HCEC 1CT (cell line): Measurements from ENCODE around the gene RASGEF1C.
A peak's percentile ranks its signal among the peaks of the same experiment; 100 is the strongest.
"Not testable (repeated sequence)": the region's sequence is repeated elsewhere in the genome, so short reads cannot be mapped to it uniquely, and the experiment has no call there.

Experiments
- DNase-seq: peaks from one replicate; pipeline ENCODE4 v3.0.0-alpha.2; 2017

Gene RASGEF1C

DNA sequence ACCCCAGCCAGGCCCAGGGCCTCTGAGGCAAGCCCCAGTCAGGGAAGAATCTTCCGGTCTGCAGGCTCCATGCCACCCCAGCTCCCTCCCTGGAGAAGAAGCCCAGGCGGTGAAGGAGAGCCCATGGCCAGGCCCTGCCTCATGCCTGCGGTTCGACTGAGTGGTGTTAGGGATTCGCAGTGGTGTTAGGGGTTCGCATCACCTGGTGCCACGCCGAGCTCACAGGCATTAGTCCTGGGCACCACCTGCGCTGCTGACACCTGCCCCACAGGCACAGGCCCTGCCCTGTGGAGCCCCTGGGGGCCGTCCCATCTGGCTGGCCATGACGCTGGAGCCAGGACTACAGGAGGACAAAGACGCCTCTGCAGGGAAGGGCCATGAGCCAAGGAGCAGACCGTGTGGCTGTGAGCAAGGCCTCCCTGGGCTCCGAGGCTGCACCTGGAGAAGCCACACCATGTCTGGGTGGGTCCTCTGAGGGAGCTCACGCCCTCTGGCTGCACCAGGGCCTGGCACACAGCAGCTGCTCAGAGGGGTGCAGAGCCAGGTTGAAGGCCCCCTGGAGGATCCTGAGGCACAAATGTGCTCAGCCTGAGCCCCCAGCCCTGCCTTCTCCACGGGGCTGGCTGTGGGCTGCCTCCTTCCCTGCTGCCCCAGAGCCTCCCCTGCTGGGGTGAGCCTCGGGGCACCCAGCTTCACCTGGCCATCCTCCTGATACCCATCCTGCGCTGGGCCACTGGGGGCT, 109.8 kb downstream of the RASGEF1C start:
- no peak for DNase-seq

DNA sequence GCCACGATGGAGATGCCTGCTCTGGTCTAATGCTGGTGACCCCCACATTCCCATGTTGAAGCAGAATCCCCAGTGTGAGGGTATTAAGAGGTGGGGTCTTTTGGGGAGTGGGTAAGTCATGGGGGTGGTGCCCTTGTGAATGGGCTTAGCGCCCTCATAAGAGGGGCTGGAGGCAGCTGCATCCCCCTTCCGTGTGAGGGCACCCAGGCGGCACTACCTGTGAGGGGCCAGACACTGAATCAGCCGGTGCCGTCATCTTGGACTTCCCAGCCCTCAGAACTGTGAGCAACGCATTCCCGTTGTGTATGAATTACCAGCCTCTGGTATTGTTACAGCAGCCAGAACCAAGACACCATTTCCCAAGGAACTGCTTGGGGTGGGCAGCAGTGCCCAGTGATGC, 110.5 kb downstream of the RASGEF1C start:
- no peak for DNase-seq

DNA sequence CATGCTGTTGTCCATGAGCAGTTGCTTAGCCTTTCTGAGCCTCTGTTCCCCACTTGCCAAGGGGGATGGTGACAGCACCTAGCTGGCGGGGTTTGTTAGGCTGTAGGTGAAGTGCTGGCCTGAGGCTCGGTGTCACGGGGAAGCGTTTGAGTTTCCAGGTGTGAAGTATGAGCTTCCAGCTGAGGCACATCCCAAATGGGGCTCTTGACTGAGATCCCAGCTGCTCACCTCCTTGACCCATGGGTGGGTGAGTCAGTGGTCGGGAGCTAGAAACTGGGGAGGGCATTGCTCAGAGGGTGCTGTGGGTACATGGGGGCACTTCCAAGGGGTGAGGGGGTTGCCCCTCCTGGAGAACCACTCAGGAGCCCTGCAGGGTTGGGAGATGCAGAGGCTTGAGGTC, 111.1 kb downstream of the RASGEF1C start:
- no peak for DNase-seq

DNA sequence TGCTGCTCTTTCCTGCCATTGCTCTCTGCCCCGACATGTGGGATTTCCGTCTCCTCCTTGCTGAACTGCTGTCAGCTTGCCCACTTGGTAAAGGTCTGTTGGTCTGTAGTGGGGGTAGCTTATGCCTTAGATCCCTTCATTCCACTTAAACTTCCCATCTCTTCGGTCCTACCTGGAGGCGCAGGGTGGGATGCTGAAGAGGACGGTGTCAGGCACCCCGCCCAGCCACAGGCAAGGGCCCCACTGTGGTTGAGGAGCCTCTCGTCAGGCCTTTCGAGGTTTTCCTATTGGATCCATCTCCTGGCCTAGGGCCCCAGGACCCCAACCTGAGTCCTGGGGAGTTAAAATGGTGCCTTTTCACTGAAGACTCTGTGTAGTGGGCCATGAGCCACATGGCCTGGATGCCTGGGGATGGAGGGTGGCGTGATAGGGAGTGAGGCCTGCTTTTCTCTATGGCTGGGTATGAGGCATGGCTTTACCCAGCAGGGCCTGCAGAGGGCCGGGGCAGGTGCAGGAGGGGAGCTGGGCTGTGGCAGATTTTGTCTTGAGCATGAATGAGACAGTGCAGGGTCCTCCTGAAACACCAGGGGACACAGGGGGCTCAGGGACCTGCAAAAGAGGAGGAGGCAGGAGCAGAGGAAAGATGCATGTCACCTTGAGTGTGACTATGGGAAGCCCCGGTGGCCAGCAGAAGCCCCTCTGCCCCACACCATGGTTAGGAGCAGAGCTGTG, 111.7 kb downstream of the RASGEF1C start:
- no peak for DNase-seq

DNA sequence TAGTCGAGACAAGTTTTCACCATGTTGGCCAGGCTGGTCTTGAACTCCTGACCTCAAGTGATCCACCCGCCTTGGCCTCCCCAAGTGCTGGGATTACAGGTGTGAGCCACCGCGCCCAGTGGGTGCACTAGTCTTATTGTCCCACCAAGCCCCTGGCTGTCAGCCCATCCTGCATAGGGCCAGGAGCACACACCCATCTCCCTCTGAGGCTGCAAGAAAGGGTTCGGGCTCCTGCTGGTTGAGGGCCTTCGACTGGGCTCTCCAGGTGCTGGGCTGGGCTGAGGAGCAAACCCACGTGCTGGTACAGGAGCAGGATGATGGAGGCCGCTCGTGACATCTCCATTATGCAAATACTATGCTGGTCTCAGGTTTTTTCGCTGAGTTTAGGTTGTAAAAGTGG, 112.4 kb downstream of the RASGEF1C start:
- no peak for DNase-seq

DNA sequence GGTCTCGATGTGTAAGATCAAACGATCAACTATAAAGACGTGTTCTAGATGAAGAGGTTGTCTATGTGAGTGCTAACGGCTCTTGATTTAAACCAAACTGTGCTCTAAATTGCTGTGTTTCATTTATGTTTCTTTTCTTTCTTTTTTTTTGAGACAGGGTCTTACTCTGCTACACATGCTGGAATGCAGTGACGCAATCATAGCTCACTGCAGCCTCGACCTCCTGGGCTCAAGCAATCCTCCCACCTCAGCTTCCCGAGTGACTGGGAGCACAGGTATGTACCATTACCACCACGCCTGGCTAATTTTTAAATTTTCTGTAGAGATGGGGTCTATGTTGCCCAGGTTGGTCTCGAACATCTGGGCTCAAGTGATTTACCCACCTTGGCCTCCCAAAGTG, 113.5 kb downstream of the RASGEF1C start:
- DNase-seq: no peak

DNA sequence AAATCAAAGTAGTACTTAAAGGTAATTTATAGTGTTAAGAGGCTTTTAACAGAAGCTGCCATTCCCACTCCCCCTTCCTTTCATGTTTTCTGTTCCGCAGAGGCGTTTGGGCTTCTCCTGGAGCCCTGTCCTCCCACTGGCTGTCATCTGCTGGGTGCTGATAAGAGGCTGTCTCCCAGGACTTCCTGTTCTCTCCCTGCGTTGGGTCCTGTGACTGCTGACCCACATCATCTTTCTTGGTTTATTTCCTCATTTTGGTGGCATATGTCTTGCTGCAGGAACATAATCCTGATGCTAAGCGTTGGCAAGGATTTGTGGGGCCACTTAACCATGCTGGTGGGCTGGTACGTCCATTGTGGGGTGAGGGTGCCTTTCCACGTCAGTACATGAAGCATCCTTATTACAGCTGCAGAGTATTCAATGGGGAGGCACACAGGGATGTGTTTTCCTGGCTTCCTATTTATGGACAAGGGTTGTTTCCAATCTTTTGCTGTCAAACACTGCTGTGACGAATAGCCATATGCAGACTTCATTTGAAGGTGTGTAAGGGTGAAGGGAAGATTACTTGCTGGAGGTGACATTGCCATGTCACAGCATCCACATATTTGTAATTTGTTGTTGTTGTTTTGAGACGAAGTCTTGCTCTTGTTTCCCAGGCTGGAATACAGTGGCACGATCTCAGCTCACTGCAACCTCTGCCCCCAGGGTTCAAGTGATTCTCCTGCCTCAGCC, 115.2 kb downstream of the RASGEF1C start:
- no peak for DNase-seq

DNA sequence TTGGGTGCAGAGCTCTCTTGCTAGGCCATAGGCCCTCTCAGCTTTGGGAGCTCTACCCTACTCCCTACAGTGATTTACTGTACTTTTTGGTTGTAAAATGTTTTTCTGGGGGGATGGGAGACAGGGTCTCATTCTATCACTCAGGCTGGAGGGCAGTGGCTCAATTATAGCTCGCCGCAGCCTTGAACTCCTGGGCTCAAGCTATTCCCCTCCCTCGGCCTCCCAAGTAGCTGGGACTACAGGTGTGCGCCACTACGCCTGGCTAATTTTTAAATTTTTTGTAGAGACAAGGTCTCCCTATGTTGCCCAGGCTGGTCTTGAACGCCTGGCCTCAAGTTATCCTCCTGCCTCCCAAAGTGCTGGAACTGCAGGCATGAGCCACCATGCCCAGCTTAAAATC, 115.8 kb downstream of the RASGEF1C start:
- DNase-seq: no peak

DNA sequence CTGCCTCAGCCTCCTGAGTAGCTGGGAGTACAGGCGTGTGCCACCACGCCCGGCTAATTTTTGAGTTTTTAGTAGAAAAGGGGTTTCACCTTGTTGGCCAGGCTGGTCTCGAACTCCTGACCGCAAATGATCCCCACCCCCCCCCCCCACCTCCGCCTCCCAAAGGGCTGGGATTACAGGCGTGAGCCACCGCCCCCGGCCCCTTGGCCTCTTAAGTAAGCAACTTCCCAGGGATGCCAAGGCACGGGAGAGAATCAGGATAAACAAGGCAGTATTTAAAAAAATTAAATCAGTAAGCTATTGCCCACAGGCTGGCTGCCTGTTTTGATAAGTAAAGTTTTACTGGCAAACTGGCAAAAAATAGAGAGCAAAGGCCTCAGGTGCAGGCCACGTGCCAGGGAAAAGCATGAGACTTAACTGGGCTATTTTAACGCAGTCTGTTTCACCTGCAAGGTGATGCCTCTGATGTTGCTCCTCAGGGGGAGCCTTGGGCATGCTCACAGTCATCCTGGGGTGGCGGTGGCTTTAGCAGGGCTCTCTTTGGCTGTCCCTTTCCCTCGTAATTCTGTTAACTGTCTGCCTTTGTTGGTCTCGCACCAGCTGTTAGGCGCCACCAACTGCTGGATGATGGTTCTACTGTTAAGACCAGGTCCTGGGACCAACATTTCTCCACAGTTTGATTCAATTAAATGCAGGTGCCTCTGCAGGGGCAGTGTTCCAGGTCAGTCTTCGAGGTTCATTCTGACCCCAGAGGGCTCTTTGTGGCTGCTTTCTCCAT, 118.1 kb downstream of the RASGEF1C start:
- DNase-seq: peak; percentile 17

DNA sequence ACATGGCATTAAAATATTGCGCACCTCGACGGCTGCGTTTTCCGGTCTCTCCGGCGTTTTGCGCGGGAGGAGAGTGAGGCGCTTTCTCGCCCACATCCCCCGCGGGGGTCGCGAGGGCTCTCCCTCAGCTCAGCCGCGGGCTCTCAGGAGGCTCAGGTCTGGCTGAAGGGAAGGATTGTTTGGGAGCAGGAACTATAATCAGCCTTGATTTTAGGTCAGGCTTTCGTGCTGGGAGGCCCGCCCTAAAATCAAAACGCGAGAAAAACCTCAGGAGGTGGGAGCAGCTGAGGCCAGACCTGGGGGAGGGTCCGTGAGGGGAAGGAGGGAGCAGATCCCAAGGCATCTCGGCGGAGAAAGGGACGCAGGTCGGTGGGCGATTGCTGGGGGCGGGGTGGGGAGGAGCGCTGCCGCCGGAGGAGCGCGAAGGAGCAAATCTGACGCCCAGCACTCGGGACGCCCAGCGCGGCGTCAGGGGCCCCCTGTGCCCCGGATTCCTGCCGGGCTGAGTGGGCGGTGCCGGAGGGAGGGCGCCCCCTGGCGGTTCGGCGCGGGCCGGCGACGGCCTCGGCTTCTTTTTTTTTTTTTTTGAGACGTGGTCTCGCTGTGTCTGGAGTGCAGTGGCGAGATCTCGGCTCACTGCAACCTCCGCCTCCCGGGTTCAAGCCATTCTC, 118.8 kb downstream of the RASGEF1C start:
- peak; percentile 29 for DNase-seq

DNA sequence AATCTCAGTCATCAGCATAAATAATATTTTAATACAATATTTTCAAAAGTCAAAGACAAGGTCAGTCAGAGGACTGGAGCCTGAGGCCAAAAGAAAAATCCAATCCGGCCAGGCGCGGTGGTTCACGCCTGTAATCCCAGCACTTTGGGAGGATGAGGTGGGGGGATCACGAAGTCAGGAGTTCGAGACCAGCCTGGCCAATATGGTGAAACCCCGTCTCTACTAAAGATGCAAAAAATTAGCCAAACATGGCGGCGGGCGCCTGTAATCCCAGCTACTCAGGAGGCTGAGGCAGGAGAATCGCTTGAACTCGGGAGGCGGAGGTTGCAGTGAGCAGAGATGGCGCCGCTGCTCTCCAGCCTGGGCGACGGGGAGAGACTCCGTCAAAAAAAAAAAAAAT, 119.4 kb downstream of the RASGEF1C start:
- not testable (repeated sequence) for DNase-seq

DNA sequence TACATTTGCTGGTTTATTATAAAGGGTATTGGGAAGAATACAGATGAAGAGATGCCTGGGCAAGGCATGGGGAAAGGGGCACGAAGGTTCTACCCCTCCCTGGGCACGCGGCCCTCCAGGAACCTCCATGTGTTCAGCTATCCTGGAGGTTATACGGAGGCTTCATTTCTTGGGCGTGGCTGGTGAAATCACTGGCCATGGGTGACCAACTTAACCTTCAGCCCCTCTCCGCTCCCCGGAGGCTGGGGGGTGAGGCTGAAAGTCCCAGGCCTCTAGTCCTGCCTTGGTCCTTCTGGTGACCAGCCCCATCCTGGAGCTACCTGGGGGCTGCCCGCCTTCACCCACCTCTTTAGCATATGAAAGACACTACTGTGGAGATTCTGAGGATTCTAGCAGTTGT, 120.5 kb downstream of the RASGEF1C start:
- no peak for DNase-seq

DNA sequence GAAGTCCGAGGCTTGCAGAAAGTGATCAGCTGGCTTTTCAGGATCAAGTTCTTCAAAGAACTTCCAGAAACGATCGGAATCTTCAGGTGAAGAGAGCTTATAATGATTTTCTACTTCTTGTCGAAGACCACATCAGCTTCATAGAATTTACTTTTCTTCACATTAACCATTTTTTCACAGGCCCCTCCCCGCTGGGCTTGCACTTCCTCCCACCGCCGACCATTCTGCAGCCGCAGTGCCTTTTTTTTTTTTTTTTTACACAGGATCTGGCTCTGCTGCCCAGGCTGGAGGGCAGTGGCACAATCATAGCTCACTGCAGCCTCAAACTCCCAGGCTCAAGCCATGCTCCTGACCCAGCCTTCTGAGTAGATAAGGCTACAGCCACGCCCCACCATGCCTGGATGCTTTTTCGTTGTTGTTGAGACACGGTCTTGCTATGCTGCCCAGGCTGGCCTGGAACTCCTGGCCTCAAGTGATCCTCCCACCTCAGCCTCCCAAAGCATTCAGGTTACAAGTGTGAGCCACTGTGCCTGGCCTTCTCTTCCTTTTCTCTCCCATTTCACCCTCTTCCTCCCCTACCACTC, 122.1 kb downstream of the RASGEF1C start:
- no peak for DNase-seq

DNA sequence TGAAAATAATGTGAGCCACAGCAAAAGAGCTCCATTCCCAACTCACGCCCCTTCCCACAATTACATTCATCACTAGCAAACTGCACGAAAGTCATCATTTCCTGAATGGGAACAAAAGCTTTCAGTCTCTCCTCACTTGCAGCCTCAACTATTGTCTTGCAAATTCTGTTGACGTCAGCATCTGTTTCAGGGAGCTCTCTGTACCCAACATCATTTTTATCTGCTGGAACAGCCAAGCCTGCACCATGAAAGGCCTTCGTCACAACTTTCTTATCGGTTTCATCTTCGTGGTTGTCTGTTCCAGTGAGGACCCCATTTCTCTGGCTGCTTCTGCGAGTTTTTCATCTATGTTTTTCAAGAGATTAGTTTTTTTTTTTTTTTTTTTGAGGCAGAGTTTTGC, 123.2 kb downstream of the RASGEF1C start:
- no peak for DNase-seq

DNA sequence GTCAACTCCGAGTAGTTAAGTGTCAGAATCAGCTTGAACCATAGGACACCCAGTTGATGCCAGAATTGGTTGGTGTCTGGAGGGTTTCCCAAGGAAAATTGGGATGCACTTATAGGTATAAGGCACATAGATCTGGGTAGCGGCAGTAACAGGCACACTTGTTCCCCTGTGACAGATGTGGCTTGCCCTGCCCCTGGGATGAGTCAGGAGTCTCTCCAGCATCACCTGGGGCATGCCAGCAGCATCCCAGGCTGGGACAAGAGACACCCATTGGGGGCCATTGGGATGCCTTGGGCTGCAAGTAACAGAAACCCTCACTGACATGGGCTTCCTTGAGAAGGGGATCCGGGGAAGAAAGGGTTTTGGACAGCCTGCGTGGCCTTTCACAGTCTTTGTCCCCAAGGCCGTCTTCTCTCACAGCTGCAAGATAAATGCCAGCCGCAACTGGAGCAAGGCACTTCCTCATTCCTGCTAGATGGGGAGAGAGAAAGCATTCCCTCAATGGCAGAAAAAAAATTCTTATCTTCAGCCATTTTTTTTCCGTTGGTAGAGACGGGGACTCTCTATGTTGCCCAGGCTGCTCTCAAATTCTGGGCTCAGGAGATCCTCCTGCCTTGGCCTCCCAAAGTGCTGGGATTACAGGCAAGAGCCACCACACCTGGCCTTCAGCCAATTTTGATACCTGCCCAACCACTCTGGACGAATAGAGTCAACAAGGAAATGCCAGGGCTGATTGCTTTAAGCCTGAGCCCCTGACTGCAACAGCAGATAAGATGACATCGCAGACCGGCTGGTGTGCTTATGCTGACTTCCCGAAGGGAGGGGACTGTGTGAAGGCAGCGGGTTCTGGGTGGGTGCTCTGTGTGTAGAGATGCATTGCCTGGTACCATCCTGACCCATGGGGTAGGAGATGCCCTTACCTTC, 124.1 kb downstream of the RASGEF1C start:
- DNase-seq: no peak

DNA sequence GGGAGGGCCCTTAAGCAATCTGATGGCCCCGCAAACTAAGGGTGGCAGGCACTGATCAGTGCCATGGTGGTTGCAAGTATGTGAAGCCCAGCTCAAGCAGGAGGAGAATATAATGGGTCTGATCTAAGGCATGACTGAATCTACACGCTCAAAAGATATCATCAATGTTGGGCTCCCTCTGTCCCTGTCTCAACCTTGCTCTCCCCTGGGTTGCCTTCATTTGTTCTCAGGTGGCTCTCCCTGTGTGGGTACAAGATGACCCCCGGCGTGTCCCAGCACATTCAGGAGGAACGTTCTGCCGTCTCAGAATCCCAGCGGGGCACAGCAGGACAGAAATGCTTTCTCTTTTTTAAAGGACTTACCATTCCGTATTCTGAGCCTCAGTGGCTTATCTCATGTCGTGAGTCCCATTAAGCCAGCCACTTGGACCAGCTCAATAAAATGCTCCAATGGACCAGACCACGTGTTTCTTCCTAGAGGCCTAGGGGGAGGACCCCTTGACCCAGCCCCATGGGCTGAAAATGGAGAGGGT, 125.4 kb downstream of the RASGEF1C start:
- DNase-seq: no peak

DNA sequence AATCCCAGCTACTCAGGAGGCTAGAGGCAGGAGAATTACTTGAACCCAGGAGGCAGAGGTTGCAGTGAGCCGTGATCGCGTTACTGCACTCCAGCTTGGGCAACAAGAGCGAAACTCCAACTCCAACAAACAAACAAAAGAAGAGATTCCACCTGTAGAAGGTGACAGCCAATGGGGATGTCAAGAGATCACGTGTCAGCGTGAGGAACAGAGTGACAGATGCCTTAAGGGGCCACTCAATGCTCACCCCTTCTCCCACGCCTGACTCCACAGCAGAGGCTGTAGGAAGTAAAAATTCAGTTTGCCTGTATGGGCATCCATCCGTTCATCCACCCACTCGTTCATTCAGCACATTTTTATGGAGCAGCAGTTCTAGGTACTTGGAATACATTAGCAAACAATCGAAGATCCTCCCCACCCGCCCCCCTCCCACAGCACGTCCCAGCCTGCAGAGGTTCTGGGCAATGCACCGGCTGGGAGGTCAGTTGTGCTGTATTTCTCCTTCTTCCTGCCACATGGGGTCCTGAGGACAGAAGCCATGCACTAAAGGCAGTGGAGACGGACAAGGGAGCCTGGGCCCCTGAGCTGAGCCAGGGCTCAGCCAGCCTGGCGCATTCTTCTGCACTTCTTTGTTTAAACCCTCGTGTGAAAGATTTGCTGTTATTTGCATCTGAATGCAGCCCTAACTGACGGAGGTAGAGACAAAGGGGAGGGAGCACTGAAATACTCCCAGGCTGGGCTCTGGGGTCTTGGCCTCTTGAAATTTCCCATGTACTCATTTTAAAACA, 126.2 kb downstream of the RASGEF1C start:
- no peak for DNase-seq

DNA sequence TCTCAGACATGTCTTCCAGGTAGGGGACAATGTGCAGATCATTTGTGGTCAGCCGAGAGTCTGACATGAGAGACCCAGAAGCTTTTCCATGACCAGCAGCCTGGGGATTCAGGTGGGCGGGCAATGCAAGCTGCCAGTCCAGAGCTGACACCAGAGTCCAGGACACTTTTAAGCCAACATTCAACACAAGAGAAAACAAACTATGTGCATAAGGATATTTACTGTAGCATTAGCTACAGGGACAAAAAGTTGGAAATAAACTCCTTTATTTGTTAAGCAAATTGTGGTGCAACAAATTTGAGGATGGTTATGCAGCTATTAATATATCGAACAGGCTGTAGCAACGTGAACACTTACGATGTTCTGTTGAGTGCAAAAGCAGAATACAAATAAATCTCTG, 127.5 kb downstream of the RASGEF1C start:
- DNase-seq: no peak

DNA sequence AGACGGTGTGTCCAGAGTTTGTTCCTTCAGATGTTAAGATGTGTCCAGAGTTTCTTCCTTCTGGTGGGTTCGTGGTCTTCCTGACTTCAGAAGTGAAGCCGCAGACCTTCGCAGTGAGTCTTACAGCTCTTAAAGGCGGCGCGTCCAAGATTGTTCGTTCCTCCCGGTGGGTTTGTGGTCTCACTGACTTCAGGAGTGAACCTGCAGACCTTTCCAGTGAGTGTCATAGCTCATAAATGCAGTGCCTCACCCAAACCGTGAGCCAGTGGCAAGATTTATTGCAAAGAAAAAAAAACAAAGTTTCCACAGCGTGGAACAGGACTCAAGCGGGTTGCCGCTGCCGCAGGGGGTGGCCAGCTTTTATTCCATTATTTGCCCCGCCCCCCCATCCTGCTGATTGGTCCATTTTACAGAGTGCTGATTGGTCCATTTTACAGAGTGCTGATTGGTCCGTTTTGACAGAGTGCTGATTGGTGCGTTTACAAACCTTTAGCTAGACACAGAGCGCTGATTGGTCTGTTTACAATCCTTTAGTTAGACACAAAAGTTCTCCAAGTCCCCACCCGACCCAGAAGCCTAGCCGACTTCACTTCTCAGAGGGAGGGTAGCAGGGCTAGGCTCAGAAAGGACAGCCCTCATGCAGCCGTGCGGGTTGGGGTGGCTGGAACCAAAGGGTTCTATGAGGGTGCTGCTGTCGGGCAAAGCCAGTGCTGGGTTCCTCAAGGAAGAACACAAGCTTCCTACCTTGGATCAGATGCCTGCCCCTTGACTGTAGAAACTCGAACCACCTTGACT, 128.3 kb downstream of the RASGEF1C start:
- DNase-seq: no peak
